Stimulated activated CD4-positive, alpha-beta T cell treated with anti-CD3 and anti-CD28 coated beads, Interleukin-1b, Interleukin-23, amount 100 ng/mL, for 24 hours (primary cell): ENCODE data around the gene TAF3.

Source experiments
- DNase-seq, 4 experiments: peaks; one replicate each; pipeline ENCODE4 v3.0.0-alpha.2; 2020; ENCODE audit warnings: low read depth in 4 of 4, low spot score in 1 of 4

TAF3 gene

DNA sequence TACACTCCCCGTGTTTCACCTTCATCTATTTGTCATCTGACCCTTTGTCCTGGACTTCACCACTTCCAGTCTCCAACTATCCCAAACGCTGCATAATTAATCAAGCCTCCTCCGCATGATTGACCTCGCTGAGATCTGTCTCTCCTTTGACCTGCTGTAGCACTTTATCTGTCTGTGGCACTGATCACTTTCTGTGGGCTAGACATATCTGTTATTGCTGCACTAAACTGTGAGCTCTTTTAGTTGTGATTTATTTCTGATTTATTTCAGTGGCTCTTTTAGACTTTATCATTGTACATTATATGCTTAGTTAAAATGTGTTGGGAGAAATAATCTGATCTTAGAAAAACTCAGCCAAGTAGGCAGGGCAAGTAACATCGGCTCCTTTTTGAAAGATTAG is 144.3 kb downstream of the TAF3 start:
- DNase-seq: no peak

DNA sequence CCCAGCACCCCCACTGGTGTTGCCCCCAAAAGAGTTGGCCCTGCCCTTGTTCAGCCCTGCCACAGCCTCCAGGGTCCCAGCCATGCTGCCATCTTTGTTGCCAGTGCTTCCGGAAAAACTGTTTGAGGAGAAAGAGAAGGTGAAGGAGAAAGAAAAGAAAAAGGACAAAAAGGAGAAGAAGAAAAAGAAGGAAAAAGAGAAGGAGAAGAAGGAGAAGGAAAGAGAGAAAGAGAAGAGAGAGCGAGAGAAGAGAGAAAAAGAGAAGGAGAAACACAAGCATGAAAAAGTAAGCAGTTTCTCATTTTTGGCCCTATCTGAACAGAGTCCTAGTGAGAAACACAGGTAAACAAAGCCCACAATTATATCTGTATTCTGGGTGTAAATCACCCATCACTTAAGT is 147.2 kb downstream of the TAF3 start:
- DNase-seq: no peak

DNA sequence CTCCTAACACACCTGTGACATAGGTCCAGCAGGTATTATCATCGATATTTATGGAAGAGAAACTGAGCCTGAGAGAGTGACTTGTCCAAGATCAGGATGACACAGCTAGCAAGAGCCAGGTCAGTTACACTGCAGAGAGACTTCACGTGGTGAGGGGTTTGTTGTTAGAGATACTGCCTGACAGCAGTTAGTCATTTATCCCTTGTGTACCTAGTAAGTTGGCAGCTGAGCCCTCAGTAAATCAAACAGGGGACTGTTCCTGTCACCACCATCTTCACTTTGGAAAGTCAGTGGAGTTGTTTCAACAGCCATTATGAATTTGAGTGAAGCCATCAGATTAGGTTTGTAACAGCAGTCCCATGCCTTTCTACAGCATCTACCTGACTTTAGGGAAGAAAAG is 148.7 kb downstream of the TAF3 start:
- DNase-seq: no peak

DNA sequence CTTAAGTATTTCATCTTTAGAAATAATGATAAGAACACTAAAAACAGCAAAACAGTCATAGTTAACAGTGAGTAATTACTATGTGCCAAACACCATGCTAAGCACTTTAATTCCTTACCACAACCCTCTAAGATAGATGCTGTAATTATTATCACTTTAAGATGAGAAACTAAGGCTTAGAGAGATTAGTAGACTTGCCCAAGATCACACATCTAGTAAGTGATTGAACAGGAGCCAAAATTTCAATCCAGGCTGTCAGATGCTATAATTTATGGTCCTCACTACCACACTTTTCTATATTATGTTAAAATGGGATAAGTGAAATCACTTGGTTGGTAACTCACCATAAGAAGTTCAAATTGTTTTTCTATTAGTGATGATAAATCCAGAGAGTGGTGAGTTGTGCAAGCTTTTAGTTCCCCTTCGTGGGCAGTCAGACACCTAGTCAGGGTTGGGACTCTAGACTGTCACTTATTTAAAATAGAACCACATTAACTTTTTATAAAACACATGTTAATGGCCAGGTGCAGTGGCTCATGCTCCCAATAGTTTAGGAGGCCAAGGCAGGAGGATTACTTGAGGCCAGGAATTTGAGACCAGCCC is 150.3 kb downstream of the TAF3 start:
- no peak for DNase-seq

DNA sequence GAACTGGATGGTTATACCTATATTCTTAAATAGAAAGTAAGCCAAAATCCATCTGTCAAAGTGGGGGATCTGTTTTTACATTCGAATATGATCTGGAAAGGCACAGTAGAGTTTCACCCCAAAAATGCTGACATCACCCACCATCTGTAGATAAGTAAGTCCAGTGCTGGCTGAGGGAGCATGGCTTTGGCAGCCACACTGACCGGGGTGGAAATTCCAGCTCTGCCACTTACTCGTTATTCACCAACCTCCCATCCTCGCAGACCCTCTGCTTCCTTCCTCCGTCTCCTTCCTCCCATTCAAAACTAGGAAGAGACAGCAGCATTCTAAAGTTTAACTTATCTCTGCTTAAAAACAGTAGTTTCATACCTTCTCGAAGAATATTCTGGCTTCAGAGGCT is 151.3 kb downstream of the TAF3 start:
- DNase-seq: no peak

DNA sequence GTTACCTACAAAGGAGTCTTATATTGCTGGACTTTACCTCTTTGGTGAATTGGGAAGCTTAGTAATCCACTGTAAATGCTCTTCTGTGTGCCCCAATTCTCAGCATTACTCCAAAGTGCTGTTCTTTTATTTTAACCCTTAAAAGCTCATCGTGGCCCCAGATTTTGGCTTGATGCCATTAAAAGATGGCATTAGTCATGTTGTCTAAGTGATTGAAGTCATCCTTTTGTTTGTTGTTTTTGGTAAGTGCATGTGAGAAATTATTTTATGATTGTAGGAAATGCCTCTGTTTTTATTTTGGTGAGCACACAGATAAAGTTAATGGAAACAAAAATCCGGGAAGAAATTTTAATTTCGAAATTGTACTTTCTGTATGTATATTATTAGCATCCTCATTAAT is 153.6 kb downstream of the TAF3 start:
- no peak for DNase-seq

DNA sequence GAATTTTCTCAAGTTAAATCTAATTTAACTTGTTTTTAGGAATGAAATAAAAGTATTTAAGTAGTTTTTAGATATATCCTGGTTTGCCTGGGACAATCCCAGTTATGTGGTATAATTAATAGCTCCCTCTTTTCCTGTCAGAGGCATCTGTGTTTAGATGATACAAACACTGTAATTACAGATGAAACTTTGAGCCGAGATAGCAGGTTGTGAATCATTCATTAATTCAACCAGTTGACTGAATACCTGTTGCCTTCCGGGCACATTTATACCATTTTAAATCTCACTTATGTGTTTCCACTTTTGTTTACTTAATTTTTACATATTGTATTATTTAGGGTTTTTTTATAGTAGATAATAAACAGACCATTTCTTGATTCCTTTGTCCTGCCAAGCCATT is 154.1 kb downstream of the TAF3 start:
- DNase-seq: no peak

DNA sequence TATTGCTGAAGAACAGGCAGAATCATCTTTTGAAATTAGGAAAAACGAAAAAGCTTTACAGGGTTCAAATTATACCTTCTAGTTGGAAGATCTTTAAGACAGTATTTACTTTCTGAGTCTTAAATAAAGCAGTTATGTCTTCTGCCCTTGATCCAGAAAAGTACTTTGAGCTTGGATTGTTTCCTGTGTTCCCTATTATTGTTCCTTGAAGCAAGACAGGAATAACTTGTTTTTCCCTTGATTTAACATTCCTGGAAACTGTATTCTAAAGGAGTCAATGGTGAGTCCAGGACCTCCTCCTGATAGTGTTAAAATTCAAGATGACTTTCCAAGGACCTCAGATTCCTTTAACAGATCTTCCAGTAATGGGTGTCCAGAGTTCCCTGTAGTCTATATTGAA is 161.9 kb downstream of the TAF3 start:
- no peak for DNase-seq

DNA sequence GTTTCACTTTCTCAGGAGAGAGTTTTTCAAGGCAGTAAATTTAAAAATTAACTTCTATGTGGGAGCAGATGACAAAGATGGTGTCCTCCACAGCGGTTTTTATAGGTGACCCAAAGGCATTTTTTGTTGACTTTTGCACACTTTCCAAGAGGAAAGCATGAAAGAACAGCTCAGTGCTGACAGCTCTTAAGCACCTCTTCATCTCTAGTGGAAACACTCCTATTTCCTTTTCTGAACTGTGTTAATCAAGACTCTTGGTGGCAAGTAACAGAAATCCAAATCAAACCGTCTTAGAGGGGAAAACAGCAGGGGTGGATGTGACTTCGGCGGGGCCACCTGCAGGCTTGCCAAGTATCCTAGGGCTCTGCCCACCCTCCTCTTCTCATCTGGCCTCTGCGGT is 164.4 kb downstream of the TAF3 start:
- no peak for DNase-seq

DNA sequence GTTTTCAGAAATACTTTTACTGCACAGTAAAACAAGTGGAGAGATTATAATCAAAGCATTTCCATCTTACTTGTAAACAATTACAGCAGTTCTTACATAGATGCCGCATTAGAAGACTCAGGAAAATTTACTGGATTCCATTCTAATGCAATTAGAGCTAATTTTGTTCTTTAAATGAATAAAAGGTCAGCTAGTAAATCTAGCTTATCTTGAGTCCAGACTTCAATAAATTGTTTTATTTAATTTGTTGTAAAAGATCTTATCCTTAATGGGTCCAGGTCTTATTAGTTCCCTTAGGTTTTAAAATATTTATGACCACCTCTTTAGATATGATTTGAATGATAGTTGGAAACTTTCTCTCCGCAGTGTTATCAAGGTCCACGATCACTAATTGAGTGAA is 166.0 kb downstream of the TAF3 start:
- DNase-seq: no peak

DNA sequence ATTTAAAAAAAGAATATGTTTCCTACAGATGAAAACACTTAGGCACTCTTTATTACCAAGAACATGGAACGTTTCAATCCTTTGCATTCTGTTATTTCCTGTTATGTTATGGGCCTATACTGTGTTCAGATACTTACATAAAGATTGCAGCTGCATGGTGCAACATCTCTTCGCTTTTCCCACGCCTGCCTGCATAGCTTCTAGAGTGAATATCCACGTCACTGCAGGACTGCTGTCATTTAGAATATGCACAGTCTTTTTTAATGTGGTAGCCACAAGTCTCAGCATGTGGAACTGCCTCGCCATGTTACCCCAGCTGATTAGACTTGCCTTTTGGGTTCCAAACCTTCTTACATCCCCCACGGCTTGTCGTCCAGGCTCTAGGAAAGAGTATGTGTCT is 166.6 kb downstream of the TAF3 start:
- no peak for DNase-seq

DNA sequence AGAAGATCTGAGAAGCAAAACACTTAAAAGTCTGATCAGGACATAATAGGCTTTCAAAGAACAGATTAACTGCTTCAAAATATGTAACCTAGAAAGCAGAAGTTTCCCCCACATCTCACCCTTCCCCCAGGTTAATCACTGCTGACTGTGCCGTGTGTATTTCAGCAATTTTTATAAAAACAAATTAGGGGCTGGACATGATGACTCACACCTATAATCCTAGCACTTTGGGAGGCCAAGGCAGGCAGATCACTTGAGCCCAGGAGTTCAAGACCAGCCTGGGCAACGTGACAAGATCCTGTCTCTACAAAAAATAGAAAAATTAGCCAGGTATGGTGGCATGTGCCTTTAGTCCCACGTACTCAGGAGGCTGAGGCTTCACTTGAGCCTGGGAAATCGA is 168.5 kb downstream of the TAF3 start:
- DNase-seq: no peak

DNA sequence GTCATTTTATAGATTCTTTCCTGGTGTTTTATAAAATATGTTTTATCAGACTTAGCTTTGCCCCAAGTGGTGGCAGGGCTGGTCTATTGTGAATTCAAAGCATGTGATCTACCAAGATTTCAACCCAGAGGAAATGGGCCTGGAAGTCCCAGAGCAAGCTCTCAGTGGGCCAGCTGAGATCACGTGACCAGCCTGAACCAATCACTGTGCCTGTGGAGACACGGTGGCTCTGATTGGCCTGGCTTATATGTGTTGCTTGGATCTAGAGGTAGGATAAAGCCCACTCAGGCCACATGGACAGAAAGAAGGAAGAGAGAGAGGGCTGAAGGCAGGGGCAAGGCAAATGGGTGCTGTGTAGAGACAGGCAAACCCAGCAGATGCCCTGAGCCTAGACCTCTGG is 170.7 kb downstream of the TAF3 start:
- no peak for DNase-seq

DNA sequence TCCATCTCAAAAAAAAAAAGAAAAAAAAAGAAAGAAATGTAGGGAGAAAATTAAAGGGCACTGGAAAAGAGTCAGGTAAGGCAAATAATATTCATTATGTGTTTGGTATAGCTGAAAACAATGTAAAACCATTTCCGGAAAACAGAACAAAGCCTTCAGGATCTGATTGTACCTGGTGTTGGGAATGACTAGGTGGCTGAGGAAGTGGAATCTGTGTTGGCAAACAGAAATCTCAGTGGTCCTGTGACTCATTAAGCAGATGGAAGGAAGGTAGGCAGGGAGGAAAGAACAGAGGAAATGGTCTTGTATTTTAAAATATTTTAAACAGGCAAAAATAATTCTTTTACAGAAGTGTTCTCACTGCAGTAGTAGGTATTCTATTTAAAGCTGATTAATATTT is 180.5 kb downstream of the TAF3 start:
- DNase-seq: no peak

DNA sequence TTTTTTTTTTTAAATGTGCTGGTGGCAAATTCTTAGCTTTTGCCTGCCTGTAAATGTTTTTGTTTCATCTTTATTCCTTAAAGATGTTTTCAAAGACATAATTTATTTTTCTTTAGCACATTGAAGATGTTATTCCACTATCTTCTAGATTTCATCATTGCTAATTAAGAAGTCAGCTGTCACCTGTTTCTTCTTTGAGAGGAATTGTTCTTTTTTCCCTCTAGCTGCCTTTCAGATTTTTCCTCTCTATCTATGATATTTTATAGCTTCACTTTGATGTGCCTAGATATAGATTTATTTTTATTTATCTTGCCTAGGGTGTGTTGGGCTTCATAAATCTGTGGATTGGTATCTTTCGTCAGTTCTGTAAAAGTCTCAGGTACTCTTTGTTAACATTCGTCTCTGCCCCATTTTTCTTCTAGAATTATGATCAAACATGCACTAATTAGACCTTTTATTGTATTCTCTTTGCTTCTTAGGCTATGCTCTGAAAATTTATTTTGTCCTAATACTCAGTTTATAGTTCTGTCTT is 186.2 kb downstream of the TAF3 start:
- no peak for DNase-seq

DNA sequence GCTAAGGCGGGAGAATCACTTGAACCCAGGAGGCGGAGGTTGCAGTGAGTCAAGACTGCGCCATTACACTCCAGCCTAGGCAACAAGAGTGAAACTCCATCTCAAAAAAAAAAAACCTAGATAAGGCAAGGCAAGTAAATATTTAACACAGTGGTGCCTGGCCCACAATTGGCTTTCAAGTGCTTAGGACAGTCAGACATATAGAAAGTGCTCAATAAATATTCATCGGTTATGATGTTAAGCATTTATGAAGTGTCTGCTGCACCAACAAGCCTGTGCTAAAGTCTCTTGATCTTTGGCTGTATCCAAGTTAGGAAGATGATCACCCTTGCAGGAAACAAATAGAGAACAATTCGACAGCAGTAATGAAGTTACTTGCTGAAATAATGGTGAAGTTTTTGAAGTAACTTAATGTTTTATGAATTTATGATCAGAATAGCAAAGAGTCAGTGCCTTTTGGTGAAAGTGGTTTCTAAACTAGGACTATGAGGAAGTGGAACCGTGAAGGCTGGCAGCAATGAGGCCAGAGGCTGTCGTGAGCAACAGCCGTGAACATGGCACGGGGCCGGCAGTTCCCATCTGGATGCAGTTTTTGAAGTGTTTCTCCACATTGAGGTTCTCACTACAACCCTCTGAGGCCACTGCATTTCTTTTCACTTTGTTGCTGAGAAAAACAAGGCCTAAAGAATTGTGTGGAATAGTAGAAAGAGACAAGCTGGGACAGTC is 188.1 kb downstream of the TAF3 start:
- DNase-seq: no peak

DNA sequence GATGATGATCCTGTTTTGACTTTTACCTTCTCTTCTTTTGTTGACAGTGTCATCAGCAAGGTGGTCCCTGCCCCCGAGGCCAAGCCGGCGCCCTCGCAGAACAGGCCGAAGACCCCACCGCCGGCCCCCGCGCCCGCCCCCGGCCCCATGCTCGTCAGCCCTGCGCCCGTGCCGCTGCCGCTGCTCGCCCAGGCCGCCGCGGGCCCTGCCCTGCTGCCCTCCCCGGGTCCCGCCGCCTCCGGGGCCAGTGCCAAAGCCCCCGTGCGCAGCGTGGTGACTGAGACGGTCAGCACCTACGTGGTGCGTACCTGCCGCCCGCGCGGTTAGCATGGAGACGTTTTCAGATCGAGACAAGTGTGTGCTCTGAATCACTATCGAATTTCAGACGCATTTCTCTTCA is 190.7 kb downstream of the TAF3 start:
- no peak for DNase-seq

DNA sequence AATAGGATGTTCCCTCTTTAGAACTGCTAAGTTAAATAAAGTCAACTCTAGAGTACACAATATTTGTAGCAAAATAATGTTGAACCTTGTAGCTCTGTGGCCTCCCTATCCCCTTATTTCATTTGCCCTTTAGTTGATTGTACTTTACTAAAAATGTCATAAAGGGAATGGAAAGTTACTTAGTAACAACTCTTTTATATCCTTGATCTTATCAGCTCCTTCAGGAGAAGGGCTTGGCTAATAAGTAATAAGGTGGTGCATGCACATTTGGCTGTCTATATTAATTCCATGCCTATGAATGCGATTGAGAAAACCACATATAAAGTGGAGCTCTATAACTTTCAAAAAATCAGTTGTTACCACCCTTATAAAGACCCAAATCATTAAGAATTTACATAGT is 194.7 kb downstream of the TAF3 start:
- no peak for DNase-seq

DNA sequence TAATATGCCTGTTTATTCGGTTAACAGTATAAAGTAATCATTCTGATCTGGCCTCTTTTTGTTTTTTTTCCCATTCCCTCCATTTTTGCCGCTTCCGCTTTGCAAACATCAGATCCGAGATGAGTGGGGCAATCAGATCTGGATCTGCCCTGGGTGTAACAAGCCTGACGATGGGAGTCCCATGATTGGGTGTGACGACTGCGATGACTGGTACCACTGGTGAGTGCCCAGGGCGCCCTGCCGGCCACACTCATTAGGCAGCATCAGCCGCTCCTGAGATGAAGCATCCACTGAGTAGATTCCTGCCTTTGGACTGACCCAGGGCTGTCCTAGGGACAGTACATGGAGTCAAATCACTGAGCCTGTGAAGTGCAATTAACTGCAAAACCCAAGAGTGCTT is 195.3 kb downstream of the TAF3 start:
- DNase-seq: no peak

DNA sequence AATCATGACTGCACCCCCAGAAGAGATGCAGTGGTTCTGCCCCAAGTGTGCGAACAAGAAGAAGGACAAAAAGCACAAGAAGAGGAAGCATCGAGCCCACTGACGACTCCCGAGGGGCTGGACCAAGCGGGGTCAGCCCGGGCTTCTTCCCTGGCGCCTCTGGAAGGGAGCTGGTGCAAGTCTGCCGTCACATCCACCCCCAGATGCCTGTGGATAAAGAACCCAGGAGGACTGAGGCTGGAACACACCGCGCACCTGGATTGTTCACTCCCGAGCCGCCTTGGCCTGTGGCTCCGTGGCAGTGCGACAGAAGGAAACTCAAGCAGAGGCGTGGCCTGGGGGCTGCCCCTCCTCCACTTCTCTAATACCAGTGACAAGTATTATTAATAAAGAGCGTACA is 196.3 kb downstream of the TAF3 start:
- DNase-seq: no peak

DNA sequence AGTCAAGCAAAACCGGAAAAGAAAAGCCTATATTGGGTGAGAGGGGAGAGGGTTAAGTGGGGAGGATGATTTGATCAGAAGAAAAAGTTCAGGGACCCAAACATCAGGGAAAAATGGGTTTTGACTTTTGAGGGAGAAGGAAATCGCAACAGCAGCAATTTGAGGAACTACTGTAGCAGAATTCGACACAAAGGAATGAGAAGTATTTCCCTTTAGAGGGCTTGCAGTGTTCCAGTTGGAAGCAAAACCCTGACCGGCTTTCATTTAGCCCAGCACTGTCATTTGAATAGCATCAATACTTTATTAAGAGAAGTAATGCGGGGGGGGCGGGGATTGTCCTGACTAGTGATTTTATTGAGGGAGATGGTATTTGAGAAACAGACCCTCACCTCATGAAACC is 199.0 kb downstream of the TAF3 start:
- DNase-seq: no peak

DNA sequence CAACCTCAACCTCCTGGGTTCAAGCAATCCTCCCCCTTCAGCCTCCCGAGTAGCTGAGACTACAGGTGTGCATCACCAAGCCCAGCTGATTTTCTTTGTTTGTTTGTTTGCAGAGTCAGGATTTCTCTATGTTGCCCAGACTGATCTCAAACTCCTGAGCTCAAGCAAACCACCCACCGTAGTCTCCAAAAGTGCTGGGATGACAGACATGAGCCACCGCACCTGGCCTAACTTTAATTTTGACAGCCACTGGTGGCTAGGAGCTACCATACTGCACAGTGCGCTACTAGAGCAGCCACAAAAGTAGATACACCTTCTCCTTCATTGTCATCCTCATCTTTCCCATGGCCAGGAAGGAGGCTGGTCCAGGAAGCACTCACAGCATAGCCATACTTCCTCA is 205.0 kb downstream of the TAF3 start:
- no peak for DNase-seq

DNA sequence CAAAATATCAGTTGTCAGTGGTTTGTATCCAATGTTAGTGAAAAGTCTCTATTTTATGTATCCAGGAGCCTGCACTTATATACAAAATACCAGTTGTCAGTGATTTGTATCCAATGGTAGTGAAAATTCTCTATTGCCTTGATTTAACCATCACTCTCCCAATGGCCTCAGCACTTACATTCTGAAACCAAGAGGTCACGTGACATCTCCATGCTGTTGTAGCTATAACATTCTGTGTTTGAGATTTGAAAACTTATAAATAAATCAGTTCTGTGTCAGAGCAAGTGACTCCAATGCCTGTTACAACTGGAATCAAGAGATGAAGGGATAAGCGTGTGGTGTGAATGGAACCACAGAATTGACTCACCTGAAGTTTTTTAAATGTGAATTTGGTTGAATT is 205.5 kb downstream of the TAF3 start:
- DNase-seq: no peak
